ENCODE data around the gene HOXA13. TPM values are rescaled to one million over a fixed set of nuclear protein-coding genes. Genes with fewer than 3 reads are reported as not detected.

Gene HOXA13
- total RNA-seq, 3 donors from 2014 or later: 28.0 to 54.3 (median 42.2) TPM

- intact Hi-C loops (cut with DNase I, micrococcal nuclease): loop anchor here (5.0 to 10.0 kb wide), 2 partner anchors 1302 to 1310 kb away; no protein-coding TSS in a partner anchor
Observed at GRCh38 chr7:27166531-27167505, 33.1 kb downstream of the HOXA13 start.

GRCh38 chr7:27165996-27166530 lies 33.8 kb downstream of the HOXA13 start:
- ATAC-seq: peak; percentile 5
- H3K9me3 ChIP-seq: no peaks in the 10 kb centered on the region
- H3K36me3 ChIP-seq (ENCODE audit: low read depth): no peaks in the 10 kb centered on the region
- TF ChIP-seq CTCF (IDR thresholded peaks at IDR 0.05): no peak
- H3K4me1 ChIP-seq (ENCODE audit: low read depth): peaks cover 10% of the 10 kb centered on the region
- DNase-seq: peak in 2 of 3 donors; percentile 62 to 78
- peak overlapping the region; percentile 5 for H3K4me3 ChIP-seq
- intact Hi-C loops (cut with DNase I, micrococcal nuclease): loop anchor here (5.0 to 10.0 kb wide), 2 partner anchors 1301 to 1309 kb away; no protein-coding TSS in a partner anchor

More at GRCh38 chr7:27166531-27167505, 33.1 kb downstream of the HOXA13 start:
- Histone ChIP-seq H3K4me1 (ENCODE audit: low read depth) (peaks cover 9% of the 10 kb centered on the region), H3K36me3 (ENCODE audit: low read depth) (no peaks in the 10 kb centered on the region), H3K9me3 (no peaks in the 10 kb centered on the region), H3K4me3 (peak overlapping the region; percentile 5)
- TF ChIP-seq CTCF (IDR thresholded peaks at IDR 0.05): no peak
- DNase-seq (peak in 2 of 3 donors; percentile 63), ATAC-seq (no peak)

- intact Hi-C loops (cut with DNase I, micrococcal nuclease): loop anchor here (5.0 to 10.0 kb wide), 2 partner anchors 1301 to 1308 kb away; no protein-coding TSS in a partner anchor
Observed at GRCh38 chr7:27165089-27165995, 34.5 kb downstream of the HOXA13 start, which contains the start of gene HOXA9. Gene HOXA9 (minus strand): TSS chr7:27165537. CDS start chr7:27165457, 80 bp downstream.

GRCh38 chr7:27164367-27165088 lies 35.4 kb downstream of the HOXA13 start:
- no peak for TF ChIP-seq CTCF (IDR thresholded peaks at IDR 0.05)
- intact Hi-C loops (cut with DNase I, micrococcal nuclease): loop anchor here (5.0 to 10.0 kb wide), 3 partner anchors 797 to 1307 kb away; no protein-coding TSS in a partner anchor
- Histone ChIP-seq H3K4me1 (ENCODE audit: low read depth) (peaks cover 10% of the 10 kb centered on the region), H3K9me3 (no peaks in the 10 kb centered on the region), H3K36me3 (ENCODE audit: low read depth) (no peaks in the 10 kb centered on the region), H3K4me3 (peak overlapping the region; percentile 48)
- ATAC-seq (no peak), DNase-seq (peak in 2 of 3 donors; percentile 66 to 76)

More at GRCh38 chr7:27165089-27165995, 34.5 kb downstream of the HOXA13 start, which contains the start of gene HOXA9:
- ATAC-seq: peak; percentile 26
- Histone ChIP-seq H3K4me1 (ENCODE audit: low read depth) (peaks cover 10% of the 10 kb centered on the region), H3K36me3 (ENCODE audit: low read depth) (no peaks in the 10 kb centered on the region), H3K4me3 (peak within 1 kb of the TSS; percentile 48), H3K9me3 (no peaks in the 10 kb centered on the region)
- peak; percentile 88 to 93 (median 88) for DNase-seq
- TF ChIP-seq CTCF (IDR thresholded peaks at IDR 0.05): no peak

Measured in mucosa of descending colon (tissue), 3 donors.